Breast epithelium (tissue), 4 donors: ENCODE measurements around the gene NUDT16. TPM values are rescaled to one million over a fixed set of nuclear protein-coding genes. Genes with fewer than 3 reads are reported as not detected.

ENCODE experiments used
- DNase-seq, 2 donors: peaks; one replicate each; pipeline ENCODE4 v3.0.0-alpha.2; 2019; ENCODE audit warnings: low spot score in 2 of 2
- H3K27ac ChIP-seq, 2 donors: fragments of 200-600 bp; sonication (generic) in 1 of 2; one replicate each; pipeline ENCODE4 v1.5.1; 2016 to 2019; ENCODE audit warnings: mild to moderate bottlenecking in 1 of 2
- H3K27me3 ChIP-seq, 2 donors: fragments of 200-600 bp; sonication (generic) in 1 of 2; one replicate each; pipeline versions ENCODE4 v1.5.1 to v1.6.0; 2017 to 2019; ENCODE audit warnings: control low read depth in 1 of 2, mild to moderate bottlenecking in 1 of 2
- H3K36me3 ChIP-seq: fragments of 200-600 bp; one replicate; pipeline ENCODE4 v1.5.1; 2019
- H3K4me1 ChIP-seq, 2 donors: fragments of 200-600 bp; sonication (generic); one replicate each; pipeline ENCODE4 v1.5.1; 2016 to 2019; ENCODE audit warnings: control low read depth in 1 of 2
- H3K4me3 ChIP-seq, 3 donors: fragments of 200-600 bp; sonication (generic); 1 replicate in 2 of 3; 2 replicates in 1 of 3; pipeline ENCODE4 v1.5.1; 2016 to 2019; ENCODE audit warnings: mild to moderate bottlenecking in 3 of 3, moderate library complexity in 2 of 3
- H3K9me3 ChIP-seq, 2 donors: fragments of 200-600 bp; sonication (generic) in 1 of 2; one replicate each; pipeline ENCODE4 v1.5.1; 2016 to 2019; ENCODE audit warnings: control low read depth in 1 of 2
- CTCF ChIP-seq, 3 donors: fragments of 450-650 bp; IDR thresholded peaks; one replicate each; pipeline ENCODE4 v1.5.1; 2016 to 2017; ENCODE audit warnings: antibody characterized with exemption in 3 of 3, mild to moderate bottlenecking in 3 of 3, moderate library complexity in 3 of 3
- POLR2A ChIP-seq: fragments of 450-650 bp; IDR thresholded peaks from one replicate; pipeline ENCODE4 v1.6.1; 2016; ENCODE audit warnings: antibody characterized with exemption, mild to moderate bottlenecking, moderate library complexity
- POLR2AphosphoS5 ChIP-seq, 3 donors: sonication (generic); formaldehyde crosslinking; IDR thresholded peaks; one replicate each; pipeline ENCODE4 v1.6.1; 2017; ENCODE audit warnings: antibody characterized with exemption in 3 of 3
- intact Hi-C: fragments of 100-400 bp; cut with DNase I; formaldehyde crosslinking; loops from one replicate; pipeline ENCODE4 v1.15.1; 2023; ENCODE audit warnings: low total_unique reads
- total RNA-seq, 3 donors: library from RNA; depleted of rRNA; stranded (reverse); fragments of >200 nt; gene quantifications; one replicate each; pipeline ENCODE4 v1.1.0, GENCODE V29; 2016

The NUDT16 gene
- total RNA-seq, 3 donors from 2014 or later = 20.3 to 86.7 (median 27.2) TPM

DNA sequence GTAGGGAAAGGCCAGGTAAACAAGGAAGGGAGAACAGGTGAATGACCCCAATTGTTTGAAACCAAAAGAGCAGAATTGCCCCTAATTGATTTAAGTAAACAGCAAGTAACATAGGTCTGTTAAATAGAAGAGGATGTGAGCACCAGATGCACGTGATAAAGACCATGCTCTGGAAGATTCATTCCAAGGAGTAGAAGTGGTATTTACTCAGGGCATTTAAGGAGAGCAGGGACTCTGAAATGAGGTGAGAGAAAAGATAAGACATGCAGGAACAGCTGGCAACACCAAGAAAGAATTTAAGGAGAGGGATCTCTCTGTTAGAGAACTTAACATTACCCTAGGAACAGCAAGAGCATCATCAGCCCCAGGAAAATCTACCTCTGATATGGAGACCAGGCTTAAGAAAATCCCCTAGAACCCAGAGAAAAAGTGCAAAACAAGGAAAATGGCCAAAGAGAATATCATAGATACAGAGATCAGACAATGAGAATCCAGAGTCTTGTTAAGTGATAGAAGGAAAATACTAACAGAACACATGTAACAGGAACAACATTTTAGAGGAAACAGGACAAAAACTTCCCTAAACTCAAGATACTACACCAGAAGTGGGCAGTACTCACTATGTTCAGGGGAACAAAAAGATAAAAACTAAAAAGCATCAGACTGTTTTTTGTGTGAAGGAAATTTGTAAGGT lies 6.4 kb downstream of the NUDT16 start:
- TF ChIP-seq POLR2AphosphoS5 (IDR thresholded peaks at IDR 0.05) (no peak), POLR2A (no peak), CTCF (IDR thresholded peaks at IDR 0.05) (no peak)
- intact Hi-C loops = no loop called here
- H3K4me3 ChIP-seq = no peak overlapping the region
- H3K9me3 ChIP-seq = no peaks in the 10 kb centered on the region
- H3K27ac ChIP-seq = peak overlapping the region; percentile 48 to 49
- no peaks in the 10 kb centered on the region for H3K4me1 ChIP-seq
- no peak for DNase-seq
- H3K36me3 ChIP-seq = no peaks in the 10 kb centered on the region
- H3K27me3 ChIP-seq = no peaks in the 10 kb centered on the region

- no peak for TF ChIP-seq POLR2A
- no peak for TF ChIP-seq CTCF (IDR thresholded peaks at IDR 0.05)
- H3K4me1 ChIP-seq = no peaks in the 10 kb centered on the region
- intact Hi-C loops = no loop called here
- H3K36me3 ChIP-seq = no peaks in the 10 kb centered on the region
- DNase-seq = no peak
- H3K4me3 ChIP-seq = no peak overlapping the region
- no peak overlapping the region for H3K27ac ChIP-seq
- H3K9me3 ChIP-seq = no peaks in the 10 kb centered on the region
- no peaks in the 10 kb centered on the region for H3K27me3 ChIP-seq
These were observed 6.9 kb downstream of the NUDT16 start for GRCh38 chr3:131388490-131388799.

- intact Hi-C loops = no loop called here
- Histone ChIP-seq H3K9me3 (no peaks in the 10 kb centered on the region), H3K27ac (no peak overlapping the region), H3K36me3 (no peaks in the 10 kb centered on the region), H3K4me3 (no peak overlapping the region), H3K4me1 (no peaks in the 10 kb centered on the region), H3K27me3 (no peaks in the 10 kb centered on the region)
- no peak for DNase-seq
- no peak for TF ChIP-seq CTCF (IDR thresholded peaks at IDR 0.05)
- TF ChIP-seq POLR2AphosphoS5 (IDR thresholded peaks at IDR 0.05) = no peak
- TF ChIP-seq POLR2A = no peak
These were observed 8.8 kb downstream of the NUDT16 start for GRCh38 chr3:131390331-131390730.

GRCh38 chr3:131393051-131393450 lies 11.5 kb downstream of the NUDT16 start:
- Histone ChIP-seq H3K4me3 (no peak overlapping the region), H3K27me3 (no peaks in the 10 kb centered on the region), H3K9me3 (no peaks in the 10 kb centered on the region), H3K4me1 (no peaks in the 10 kb centered on the region), H3K36me3 (no peaks in the 10 kb centered on the region), H3K27ac (no peak overlapping the region)
- intact Hi-C loops = no loop called here
- no peak for TF ChIP-seq CTCF (IDR thresholded peaks at IDR 0.05)
- no peak for TF ChIP-seq POLR2A
- no peak for DNase-seq

DNA sequence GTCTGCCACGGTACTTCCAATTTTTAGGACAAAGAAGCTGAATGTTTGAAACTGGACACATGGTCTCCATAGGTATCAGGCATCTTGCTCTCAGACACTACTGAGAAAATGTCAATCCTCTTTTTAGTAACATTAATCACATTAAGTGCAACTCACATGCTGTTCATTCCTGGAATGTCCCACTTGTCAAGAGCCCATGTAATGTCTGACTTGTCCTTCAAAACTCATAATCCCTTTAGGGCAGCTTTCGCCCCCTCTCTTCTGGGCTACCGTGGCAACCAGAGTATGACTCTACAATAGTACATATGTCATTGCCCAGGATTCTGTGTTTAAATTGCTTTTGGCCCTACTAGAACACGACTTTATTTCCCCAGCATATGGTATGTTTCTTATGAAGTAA lies 12.3 kb downstream of the NUDT16 start:
- no peaks in the 10 kb centered on the region for H3K4me1 ChIP-seq
- no peak overlapping the region for H3K27ac ChIP-seq
- H3K27me3 ChIP-seq = no peaks in the 10 kb centered on the region
- intact Hi-C loops = no loop called here
- H3K4me3 ChIP-seq = no peak overlapping the region
- H3K36me3 ChIP-seq = no peaks in the 10 kb centered on the region
- TF ChIP-seq CTCF (IDR thresholded peaks at IDR 0.05) (no peak), POLR2A (no peak), POLR2AphosphoS5 (IDR thresholded peaks at IDR 0.05) (no peak)
- no peaks in the 10 kb centered on the region for H3K9me3 ChIP-seq
- DNase-seq = no peak
